Stimulated activated CD4-positive, alpha-beta T cell treated with anti-CD3 and anti-CD28 coated beads, Interleukin-12 subunit alpha, Interleukin-12 subunit beta, amount 100 ng/mL, for 24 hours (primary cell): Measurements from ENCODE around the gene CCDC183.

Experiments
- DNase-seq, 2 experiments: peaks; one replicate each; pipeline ENCODE4 v3.0.0-alpha.2; 2020; ENCODE audit warnings: low read depth in 2 of 2

The CCDC183 gene

GRCh38 chr9:136849038-136849959, 53.2 kb downstream of the CCDC183 start, which contains the start of gene PHPT1:
PHPT1 (plus strand) TSS chr9:136849409; CDS start chr9:136849431, 22 bp downstream.
- DNase-seq: peak; percentile 93 to 95

GRCh38 chr9:136849960-136850865, 54.1 kb downstream of the CCDC183 start:
- no peak for DNase-seq

- DNase-seq: no peak
Observed at GRCh38 chr9:136850866-136851775, 55.0 kb downstream of the CCDC183 start.

DNA sequence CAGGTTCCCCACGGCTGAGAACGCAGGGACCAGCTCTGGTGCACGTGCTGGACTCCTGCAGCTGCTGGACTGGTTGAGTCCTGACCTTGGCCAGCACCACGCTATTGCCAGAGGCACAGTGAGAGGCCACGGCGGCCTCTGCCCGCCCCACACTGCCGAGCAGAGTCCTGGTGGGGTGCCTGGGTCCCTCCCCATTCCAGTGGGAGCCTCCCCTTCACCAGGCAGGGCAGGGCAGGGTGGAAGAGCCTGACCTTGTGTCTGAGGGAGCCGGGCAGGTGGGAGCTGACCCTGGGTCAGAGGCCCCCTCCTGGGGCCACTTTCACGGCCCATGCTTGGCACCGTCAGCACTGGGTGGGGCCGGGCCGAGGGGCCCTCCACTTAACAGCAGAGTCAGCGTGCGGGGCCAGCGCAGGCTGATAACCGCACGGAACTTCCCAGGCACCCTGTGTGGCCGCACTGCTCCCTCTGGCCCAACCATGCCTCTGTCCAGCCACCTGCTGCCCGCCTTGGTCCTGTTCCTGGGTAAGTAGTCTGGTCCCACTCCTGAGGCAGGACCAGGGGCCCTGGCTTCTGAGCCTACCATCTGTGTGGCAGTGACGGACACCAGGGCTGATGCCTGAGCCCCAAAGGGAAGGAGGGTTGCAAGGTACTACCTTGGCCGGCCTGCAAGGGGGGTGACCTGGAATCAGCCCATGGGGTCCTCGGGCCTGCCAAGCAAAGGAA, 56.0 kb downstream of the CCDC183 start, which contains the start of gene MAMDC4:
Gene MAMDC4, plus strand, starts transcription at position 406 of the 723 bp plus-strand sequence. Its CDS starts 71 bp downstream, at position 477.
- no peak for DNase-seq

- DNase-seq: no peak
Observed at GRCh38 chr9:136852664-136853595, 56.8 kb downstream of the CCDC183 start.

- DNase-seq: no peak
Observed at GRCh38 chr9:136853596-136854112, 57.5 kb downstream of the CCDC183 start.

DNA sequence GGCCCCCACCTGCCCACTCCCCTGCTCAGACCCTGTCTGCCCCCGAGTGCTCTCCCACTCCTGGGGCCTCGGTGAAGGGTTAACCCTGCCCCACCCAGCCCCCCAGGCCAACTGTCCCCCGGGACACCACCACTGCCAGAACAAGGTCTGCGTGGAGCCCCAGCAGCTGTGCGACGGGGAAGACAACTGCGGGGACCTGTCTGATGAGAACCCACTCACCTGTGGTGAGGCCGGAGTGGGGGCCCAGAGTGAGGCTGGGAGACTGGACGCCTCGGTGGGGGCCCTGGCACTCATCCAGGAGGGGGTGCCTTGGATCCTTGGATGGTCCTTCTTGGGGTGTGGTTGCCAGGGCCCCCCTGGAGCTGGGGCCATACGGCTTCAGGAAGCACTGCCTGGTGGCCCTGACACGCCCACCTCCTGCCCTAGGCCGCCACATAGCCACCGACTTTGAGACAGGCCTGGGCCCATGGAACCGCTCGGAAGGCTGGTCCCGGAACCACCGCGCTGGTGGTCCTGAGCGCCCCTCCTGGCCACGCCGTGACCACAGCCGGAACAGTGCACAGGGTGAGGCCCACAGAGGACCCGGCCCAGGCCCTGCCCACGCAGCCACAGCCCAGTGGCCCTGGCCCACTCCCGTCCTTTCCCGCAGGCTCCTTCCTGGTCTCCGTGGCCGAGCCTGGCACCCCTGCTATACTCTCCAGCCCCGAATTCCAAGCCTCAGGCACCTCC, 58.1 kb downstream of the CCDC183 start:
- no peak for DNase-seq

GRCh38 chr9:136854842-136855460, 58.8 kb downstream of the CCDC183 start:
- DNase-seq: no peak

DNA sequence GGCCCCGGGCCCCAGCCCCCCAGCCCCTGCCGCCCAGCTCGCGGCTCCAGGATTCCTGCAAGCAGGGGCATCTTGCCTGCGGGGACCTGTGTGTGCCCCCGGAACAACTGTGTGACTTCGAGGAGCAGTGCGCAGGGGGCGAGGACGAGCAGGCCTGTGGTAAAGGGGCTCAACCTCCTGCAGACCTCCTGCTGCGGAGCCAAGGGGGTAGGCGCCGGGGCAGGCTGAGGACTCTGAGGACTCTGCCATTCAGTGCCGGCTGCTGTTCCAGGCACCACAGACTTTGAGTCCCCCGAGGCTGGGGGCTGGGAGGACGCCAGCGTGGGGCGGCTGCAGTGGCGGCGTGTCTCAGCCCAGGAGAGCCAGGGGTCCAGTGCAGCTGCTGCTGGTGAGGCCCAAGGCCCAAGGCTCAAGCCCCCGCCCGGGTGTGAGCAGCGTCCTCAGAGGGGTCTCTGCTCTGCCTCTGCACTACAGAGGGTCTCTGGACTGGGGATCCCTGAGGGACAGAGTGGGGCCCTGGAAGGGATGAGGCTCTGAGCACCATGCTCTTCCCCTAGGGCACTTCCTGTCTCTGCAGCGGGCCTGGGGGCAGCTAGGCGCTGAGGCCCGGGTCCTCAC, 59.4 kb downstream of the CCDC183 start:
- DNase-seq: no peak

DNA sequence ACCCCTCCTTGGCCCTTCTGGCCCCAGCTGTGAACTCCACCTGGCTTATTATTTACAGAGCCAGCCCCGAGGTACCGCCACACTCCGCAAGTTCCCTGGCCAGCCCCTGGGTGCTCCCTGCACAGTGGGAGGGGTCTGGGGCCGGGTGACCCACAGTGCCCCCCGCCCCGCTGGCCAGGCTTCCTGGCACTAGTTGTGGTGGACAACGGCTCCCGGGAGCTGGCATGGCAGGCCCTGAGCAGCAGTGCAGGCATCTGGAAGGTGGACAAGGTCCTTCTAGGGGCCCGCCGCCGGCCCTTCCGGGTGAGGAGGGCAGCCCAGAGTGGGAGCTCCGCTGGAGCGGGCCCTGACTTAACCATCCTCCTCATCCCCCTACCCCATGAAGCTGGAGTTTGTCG, 59.9 kb downstream of the CCDC183 start:
- DNase-seq: no peak

DNA sequence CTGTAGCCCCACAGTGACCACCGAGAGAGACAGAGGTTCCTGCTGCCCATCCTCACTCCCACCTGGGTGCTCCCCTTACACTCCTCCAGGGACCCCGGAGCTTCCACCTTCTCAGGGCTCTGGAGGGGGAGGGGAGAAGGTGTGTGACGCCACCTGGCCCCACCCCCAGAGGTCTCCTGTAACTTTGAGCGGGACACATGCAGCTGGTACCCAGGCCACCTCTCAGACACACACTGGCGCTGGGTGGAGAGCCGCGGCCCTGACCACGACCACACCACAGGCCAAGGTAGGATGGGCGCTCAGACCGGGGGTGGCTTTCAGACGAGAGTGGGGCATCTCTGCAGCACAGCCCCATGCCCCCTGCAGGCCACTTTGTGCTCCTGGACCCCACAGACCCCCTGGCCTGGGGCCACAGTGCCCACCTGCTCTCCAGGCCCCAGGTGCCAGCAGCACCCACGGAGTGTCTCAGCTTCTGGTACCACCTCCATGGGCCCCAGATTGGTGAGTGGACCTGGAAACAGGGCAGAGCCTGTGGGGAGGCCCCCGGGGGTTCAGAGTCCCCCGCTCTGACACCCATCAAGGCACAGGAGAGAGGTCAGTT, 60.5 kb downstream of the CCDC183 start:
- DNase-seq: no peak

- DNase-seq: no peak
Observed at GRCh38 chr9:136857166-136857565, 61.0 kb downstream of the CCDC183 start.
